Measurements from ENCODE around the gene ATG101.

ATG101 gene

DNA sequence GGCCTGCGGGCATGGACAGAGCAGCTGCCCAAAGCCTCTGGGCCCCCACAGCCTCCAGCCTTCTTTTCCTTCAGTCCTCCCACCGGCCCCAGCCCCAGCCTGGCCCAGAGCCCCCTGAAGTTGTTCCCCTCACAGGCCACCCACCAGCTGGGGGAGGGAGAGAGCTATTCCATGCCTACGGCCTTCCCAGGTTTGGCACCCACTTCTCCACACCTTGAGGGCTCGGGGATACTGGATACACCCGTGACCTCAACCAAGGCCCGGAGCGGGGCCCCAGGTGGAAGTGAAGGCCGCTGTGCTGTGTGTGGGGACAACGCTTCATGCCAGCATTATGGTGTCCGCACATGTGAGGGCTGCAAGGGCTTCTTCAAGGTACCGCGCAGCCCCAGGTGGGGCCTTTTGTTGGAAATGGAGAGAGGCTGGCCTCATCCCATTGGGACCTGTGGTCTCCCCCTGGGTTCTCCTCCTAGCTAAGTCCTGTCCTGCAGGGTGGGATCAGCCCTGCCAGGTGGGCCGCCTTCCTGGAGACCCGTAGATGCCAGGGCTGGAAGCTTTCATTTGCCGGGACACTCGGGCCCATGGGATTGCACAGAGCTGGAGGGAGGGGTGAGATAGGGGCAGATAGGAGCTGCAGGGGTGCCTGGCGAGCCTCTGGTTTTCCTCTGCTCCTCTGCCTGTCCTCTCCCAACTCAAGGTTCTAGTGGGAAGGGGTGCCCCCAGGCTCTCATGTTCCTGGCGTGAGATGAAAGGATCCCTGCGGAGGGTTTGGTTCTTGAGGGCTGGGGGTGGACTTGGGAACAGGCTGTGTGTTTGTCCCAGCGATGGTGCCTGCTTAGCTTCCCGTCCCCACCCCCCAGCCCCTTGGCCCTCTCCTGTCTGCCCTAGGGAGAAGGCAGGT lies 14.7 kb upstream of the ATG101 start:
- no peak for FAIRE-seq
- no peak for DNase-seq (ENCODE audit: insufficient read length, low spot score)
- TF ChIP-seq, protein P1, sequence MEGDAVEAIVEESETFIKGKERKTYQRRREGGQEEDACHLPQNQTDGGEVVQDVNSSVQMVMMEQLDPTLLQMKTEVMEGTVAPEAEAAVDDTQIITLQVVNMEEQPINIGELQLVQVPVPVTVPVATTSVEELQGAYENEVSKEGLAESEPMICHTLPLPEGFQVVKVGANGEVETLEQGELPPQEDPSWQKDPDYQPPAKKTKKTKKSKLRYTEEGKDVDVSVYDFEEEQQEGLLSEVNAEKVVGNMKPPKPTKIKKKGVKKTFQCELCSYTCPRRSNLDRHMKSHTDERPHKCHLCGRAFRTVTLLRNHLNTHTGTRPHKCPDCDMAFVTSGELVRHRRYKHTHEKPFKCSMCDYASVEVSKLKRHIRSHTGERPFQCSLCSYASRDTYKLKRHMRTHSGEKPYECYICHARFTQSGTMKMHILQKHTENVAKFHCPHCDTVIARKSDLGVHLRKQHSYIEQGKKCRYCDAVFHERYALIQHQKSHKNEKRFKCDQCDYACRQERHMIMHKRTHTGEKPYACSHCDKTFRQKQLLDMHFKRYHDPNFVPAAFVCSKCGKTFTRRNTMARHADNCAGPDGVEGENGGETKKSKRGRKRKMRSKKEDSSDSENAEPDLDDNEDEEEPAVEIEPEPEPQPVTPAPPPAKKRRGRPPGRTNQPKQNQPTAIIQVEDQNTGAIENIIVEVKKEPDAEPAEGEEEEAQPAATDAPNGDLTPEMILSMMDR (IDR thresholded peaks at IDR 0.05; ENCODE audit: insufficient read depth, missing control alignments), result no peak

DNA sequence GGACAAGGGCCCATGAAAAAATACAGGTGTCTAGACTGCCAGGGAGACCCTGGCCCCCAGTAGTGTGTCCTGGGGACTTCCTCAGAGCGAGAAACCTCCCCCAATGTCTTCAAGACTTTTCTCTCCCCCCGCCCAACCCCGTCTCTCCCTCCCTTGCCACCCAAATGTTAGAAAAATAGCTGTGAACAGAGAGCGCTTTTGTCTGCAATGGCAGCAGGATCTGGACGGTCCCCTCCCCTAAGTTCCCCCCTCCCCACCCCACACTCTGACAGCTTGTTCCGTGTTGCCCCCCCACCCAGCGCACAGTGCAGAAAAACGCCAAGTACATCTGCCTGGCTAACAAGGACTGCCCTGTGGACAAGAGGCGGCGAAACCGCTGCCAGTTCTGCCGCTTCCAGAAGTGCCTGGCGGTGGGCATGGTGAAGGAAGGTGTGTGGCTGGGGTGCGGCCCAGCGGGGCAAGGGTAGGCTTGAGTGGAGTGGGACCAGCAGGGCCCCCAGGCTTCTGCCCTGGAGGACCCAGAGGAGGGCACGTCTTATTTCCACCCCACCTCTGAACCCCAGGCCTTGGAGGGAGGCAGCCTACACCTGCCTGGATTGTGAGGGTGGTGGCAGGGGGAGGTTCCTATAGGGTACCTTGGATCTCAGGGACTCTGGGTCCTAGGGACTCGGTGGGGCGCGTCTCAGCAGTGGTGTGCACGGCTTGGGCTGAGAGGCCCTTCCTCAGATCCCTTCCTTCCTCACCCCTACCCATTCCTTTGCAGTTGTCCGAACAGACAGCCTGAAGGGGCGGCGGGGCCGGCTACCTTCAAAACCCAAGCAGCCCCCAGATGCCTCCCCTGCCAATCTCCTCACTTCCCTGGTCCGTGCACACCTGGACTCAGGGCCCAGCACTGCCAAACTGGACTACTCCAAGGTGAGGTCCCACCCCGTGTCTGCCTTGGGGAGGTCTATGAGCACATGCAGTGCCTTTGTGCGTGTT lies 13.8 kb upstream of the ATG101 start:
- FAIRE-seq (no peak), DNase-seq (ENCODE audit: insufficient read length, low spot score) (no peak)
- TF ChIP-seq, protein P1 (IDR thresholded peaks at IDR 0.05; ENCODE audit: insufficient read depth, missing control alignments), result no peak

DNA sequence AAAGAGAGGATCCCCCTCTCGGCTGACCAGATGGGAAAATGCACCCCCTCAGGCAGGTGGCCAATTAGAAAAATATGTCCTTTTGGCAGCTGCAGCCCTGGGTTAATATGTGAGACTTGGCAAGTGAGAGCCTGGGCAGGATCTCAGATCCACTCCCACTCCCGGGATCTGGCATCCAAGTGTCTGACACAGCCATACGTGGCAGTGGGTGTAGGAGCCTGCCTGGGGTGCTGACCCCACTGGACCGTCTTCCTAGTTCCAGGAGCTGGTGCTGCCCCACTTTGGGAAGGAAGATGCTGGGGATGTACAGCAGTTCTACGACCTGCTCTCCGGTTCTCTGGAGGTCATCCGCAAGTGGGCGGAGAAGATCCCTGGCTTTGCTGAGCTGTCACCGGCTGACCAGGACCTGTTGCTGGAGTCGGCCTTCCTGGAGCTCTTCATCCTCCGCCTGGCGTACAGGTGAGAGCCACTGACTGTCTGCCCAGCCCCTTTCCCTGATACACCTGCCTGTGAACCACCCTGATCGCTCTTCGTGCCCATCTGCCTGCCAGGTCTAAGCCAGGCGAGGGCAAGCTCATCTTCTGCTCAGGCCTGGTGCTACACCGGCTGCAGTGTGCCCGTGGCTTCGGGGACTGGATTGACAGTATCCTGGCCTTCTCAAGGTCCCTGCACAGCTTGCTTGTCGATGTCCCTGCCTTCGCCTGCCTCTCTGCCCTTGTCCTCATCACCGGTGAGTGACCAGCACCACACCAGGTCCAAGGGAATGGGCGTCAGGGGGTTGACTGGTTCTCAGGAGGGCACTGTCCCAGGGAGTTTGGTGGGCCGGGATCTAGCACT lies 12.8 kb upstream of the ATG101 start:
- FAIRE-seq (no peak), DNase-seq (ENCODE audit: insufficient read length, low spot score) (no peak)
- TF ChIP-seq, protein P1 (IDR thresholded peaks at IDR 0.05; ENCODE audit: insufficient read depth, missing control alignments), result no peak

DNA sequence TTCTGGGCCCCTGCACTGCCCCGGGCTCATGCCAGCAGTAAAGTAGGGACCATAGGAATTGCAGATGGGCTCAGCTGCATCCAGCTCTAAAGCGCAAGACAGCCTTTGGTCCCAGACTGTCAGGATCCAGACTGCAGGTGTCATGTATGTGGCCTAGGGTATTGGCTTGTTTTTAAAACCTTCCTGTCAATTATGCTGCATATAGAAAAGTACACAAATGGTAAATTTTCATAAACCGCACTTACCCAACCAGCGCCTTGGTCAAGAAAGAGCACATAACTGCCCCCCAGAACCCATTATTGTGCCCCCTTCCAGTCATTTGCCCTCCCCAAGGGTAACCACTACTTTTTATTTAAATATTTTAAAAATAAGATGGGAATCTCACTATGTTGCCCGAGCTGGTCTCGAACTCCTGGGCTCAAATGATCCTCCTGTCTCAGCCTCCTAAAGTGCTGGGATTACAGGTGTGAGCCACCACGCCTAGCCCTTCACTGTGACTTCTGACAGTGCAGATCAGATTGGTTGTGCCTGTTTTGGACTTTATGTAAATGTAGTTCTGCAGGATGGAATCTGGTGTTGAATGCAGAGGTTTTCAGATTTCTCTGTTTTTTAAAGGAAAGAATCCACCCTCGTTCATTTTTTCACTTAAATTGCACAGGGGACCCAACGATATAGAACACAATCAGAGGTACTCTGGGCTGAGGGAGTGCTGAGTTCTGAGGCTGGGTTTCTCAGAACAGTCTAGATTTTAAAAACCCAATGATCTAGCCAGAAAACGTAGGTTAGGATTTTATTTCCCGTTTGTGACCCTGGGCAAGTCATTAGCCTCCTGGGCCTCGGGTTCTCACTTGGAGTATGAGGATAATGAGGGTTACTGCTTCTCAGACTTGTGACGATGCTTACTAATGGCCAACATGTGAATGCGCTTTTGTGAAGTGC lies 11.9 kb upstream of the ATG101 start:
- FAIRE-seq (no peak), DNase-seq (ENCODE audit: insufficient read length, low spot score) (no peak)
- TF ChIP-seq, protein P1 (IDR thresholded peaks at IDR 0.05; ENCODE audit: insufficient read depth, missing control alignments), result no peak

DNA sequence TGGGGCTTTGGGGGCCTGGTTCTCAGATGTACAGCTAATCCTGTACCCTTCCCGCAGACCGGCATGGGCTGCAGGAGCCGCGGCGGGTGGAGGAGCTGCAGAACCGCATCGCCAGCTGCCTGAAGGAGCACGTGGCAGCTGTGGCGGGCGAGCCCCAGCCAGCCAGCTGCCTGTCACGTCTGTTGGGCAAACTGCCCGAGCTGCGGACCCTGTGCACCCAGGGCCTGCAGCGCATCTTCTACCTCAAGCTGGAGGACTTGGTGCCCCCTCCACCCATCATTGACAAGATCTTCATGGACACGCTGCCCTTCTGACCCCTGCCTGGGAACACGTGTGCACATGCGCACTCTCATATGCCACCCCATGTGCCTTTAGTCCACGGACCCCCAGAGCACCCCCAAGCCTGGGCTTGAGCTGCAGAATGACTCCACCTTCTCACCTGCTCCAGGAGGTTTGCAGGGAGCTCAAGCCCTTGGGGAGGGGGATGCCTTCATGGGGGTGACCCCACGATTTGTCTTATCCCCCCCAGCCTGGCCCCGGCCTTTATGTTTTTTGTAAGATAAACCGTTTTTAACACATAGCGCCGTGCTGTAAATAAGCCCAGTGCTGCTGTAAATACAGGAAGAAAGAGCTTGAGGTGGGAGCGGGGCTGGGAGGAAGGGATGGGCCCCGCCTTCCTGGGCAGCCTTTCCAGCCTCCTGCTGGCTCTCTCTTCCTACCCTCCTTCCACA lies 11.0 kb upstream of the ATG101 start:
- FAIRE-seq (no peak), DNase-seq (ENCODE audit: insufficient read length, low spot score) (no peak)
- TF ChIP-seq, protein P1 (IDR thresholded peaks at IDR 0.05; ENCODE audit: insufficient read depth, missing control alignments), result no peak

Data from D721Med (cell line).